Lung (tissue), 12 donors: Measurements from ENCODE around the gene NFATC1. TPM values are rescaled to one million over a fixed set of nuclear protein-coding genes. Genes with fewer than 3 reads are reported as not detected.

Experiments used
- ATAC-seq: fragments of 200-7000 bp; cut with Tn5 transposase; one replicate; pipeline ENCODE4 v1.9.1; 2020; ENCODE audit warnings: moderate number of reproducible peaks; ENCODE audit not compliant: insufficient read depth, low FRiP score
- DNase-seq, 3 donors: peaks; one replicate each; pipeline ENCODE4 v3.0.0-alpha.2; 2013 to 2017
- H3K27ac ChIP-seq, 2 donors: one replicate each; pipeline ENCODE4 v1.5.1; 2013; ENCODE audit warnings: mild to moderate bottlenecking in 2 of 2, moderate library complexity in 2 of 2, control low read depth in 1 of 2, inconsistent platforms in 1 of 2, low read depth in 1 of 2, low read length in 1 of 2
- H3K27me3 ChIP-seq, 3 donors: one replicate each; pipeline ENCODE4 v1.5.1; 2013; ENCODE audit warnings: low read length in 2 of 3; ENCODE audit not compliant: control insufficient read depth in 3 of 3, insufficient read depth in 3 of 3
- H3K36me3 ChIP-seq, 4 donors: one replicate each; pipeline ENCODE4 v1.5.1; 2013; ENCODE audit warnings: low read length in 4 of 4, mild to moderate bottlenecking in 1 of 4, moderate library complexity in 1 of 4; ENCODE audit not compliant: control insufficient read depth in 4 of 4, insufficient read depth in 4 of 4
- H3K4me1 ChIP-seq, 5 donors: one replicate each; pipeline ENCODE4 v1.5.1; 2013; ENCODE audit warnings: low read length in 5 of 5, mild to moderate bottlenecking in 2 of 5, moderate library complexity in 1 of 5; ENCODE audit not compliant: control insufficient read depth in 5 of 5, insufficient read depth in 5 of 5
- H3K4me3 ChIP-seq: one replicate; pipeline ENCODE4 v1.5.1; 2013; ENCODE audit warnings: mild to moderate bottlenecking, control low read depth, moderate library complexity
- H3K9ac ChIP-seq, 2 donors: one replicate each; pipeline ENCODE4 v1.5.1; 2013; ENCODE audit warnings: low read length in 2 of 2, control low read depth in 1 of 2; ENCODE audit not compliant: insufficient read depth in 1 of 2
- H3K9me3 ChIP-seq, 4 donors: one replicate each; pipeline ENCODE4 v1.5.1; 2013; ENCODE audit warnings: low read length in 3 of 4, mild to moderate bottlenecking in 1 of 4, moderate library complexity in 1 of 4; ENCODE audit not compliant: control insufficient read depth in 4 of 4, insufficient read depth in 3 of 4
- CTCF ChIP-seq: IDR thresholded peaks from 2 replicates; pipeline ENCODE4 v1.5.1; 2012; ENCODE audit warnings: mild to moderate bottlenecking; ENCODE audit errors: control extremely low read depth, extremely low read depth
- WGBS, 2 donors: extraction: QIAGEN DNeasy Blood & Tissue Kit; methylation state at CpG; one replicate each; pipeline ENCODE4 v1.1.7; 2013; 5-methylcytosine and 5-hydroxymethylcytosine counted together
- polyA plus RNA-seq, 2 donors: library from polyadenylated mRNA; stranded (reverse); fragments of 200-250 nt; gene quantifications; one replicate each; pipeline ENCODE4 v1.2.1, GENCODE V29; 2013
- total RNA-seq, 2 donors: library from RNA; depleted of rRNA in 1 of 2; stranded (reverse); fragments of >200 nt in 1 of 2; gene quantifications; one replicate each; pipeline ENCODE4 v1.2.1, GENCODE V29; 2014 to 2021
- donor health status: control.
- donor health status: control.
- donor health status: Bipolar disorder and iron deficiency.
- donor health status: healthy.
- donor health status: DM: yes; HTN: yes; CAD: no.

Gene NFATC1
- total and polyA plus RNA-seq, 4 donors = 8.6 to 25.5 (median 12.9) TPM

- WGBS, 2 donors = 78 to 85% methylated on average over 45 to 47 of the region's 47 CpGs
- peak in 1 of 3 donors; percentile 28 for DNase-seq
Measured at GRCh38 chr18:79411614-79412526, 16.1 kb downstream of the NFATC1 start.

GRCh38 chr18:79413025-79413424 is 17.3 kb downstream of the NFATC1 start:
- no peak overlapping the region for H3K9ac ChIP-seq
- peaks cover 0 to 7% (median 0%) of the 10 kb centered on the region in 5 donors for H3K4me1 ChIP-seq
- peak in 1 of 3 donors; percentile 24 for DNase-seq
- H3K27ac ChIP-seq = no peak overlapping the region
- 91 to 93% methylated on average over 16 of the region's 16 CpGs for WGBS, 2 donors
- no peak overlapping the region for H3K4me3 ChIP-seq
- no peaks in the 10 kb centered on the region for H3K9me3 ChIP-seq
- TF ChIP-seq CTCF = no peak
- no peak for ATAC-seq
- H3K36me3 ChIP-seq = peaks cover 0 to 22% (median 4%) of the 10 kb centered on the region in 4 donors
- H3K27me3 ChIP-seq = no peaks in the 10 kb centered on the region

More at GRCh38 chr18:79411614-79412526, 16.1 kb downstream of the NFATC1 start:
- no peak overlapping the region for H3K4me3 ChIP-seq
- no peak for ATAC-seq
- H3K27me3 ChIP-seq = no peaks in the 10 kb centered on the region
- no peak overlapping the region for H3K27ac ChIP-seq
- H3K4me1 ChIP-seq = peaks cover 0 to 7% (median 0%) of the 10 kb centered on the region in 5 donors
- no peak overlapping the region for H3K9ac ChIP-seq
- no peaks in the 10 kb centered on the region for H3K9me3 ChIP-seq
- peaks cover 0 to 22% (median 4%) of the 10 kb centered on the region in 4 donors for H3K36me3 ChIP-seq
- no peak for TF ChIP-seq CTCF

- Histone ChIP-seq H3K9ac (no peak overlapping the region), H3K4me3 (no peak overlapping the region), H3K4me1 (peaks cover 0 to 7% (median 0%) of the 10 kb centered on the region in 5 donors), H3K27me3 (no peaks in the 10 kb centered on the region), H3K9me3 (no peaks in the 10 kb centered on the region), H3K27ac (no peak overlapping the region), H3K36me3 (peaks cover 0 to 25% (median 4%) of the 10 kb centered on the region in 4 donors)
- ATAC-seq (no peak), DNase-seq (no peak)
- TF ChIP-seq CTCF = no peak
- 95 to 97% methylated on average over 16 of the region's 16 CpGs for WGBS, 2 donors
Measured at GRCh38 chr18:79413426-79413825, 17.7 kb downstream of the NFATC1 start.
